Activated naive CD4-positive, alpha-beta T cell treated with anti-CD3 and anti-CD28 coated beads, Interleukin-2, amount 50 U/mL, for 16 hours (primary cell): Measurements from ENCODE around the gene CASP3.

ENCODE experiments used
- DNase-seq: peaks from one replicate; pipeline ENCODE4 v3.0.0-alpha.2; 2020

CASP3 gene

GRCh38 chr4:184649026-184649970 is at the start of gene CASP3, which contains the start of gene PRIMPOL:
TSS of gene CASP3 (minus strand) at chr4:184649447. CDS start at chr4:184638453, 10,994 bp downstream.
TSS of gene PRIMPOL (plus strand) at chr4:184649738. CDS start at chr4:184657141, 7,403 bp downstream.
- DNase-seq = peak; percentile 95

DNA sequence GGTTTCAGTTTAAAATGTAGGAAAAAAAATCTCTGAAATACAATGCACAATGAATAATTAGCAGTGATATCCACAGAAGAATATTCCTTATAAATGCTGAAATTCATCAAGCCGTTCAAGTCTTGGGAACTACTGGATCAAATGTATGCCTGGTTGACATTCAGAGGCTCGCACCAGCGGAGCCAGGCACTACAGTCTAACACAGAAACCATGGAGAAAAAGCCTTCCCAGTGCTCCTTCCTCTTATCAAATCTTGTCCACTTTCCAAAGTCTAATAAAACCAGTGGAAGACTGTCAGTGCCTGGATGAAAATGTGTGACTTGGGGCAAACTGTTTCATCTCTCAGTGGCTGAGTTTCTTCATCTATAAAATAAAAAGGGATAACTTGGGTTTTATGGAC is 48.7 kb upstream of the CASP3 start:
- DNase-seq = no peak

GRCh38 chr4:184695178-184695896 is 46.1 kb upstream of the CASP3 start:
- DNase-seq = no peak

DNA sequence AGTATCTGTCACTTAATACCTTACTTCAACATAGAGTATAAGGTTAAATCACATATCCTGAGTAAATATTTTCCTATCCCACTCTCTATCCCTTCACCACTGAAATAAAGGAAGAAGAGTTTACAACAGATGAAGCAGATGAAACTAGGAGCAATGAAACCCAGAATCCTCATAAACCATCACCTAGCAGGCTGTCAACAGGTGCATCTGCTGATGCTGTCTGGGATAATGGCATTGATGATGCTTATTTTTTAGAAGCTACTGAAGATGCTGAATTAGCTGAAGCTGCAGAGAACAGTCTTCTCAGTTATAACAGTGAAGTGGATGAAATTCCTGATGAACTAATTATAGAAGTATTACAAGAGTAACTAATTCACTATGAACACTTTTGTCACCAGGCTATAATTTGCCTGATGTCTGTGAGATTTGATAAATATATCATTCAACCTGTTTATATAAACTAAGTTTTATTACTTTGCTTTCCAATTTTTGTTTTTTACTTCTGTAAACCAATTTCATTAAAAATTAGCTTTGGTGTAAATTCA is 45.2 kb upstream of the CASP3 start:
- DNase-seq = no peak

- no peak for DNase-seq
These were observed 43.8 kb upstream of the CASP3 start for GRCh38 chr4:184693056-184693455.

GRCh38 chr4:184689681-184690080 is 40.4 kb upstream of the CASP3 start:
- no peak for DNase-seq

DNA sequence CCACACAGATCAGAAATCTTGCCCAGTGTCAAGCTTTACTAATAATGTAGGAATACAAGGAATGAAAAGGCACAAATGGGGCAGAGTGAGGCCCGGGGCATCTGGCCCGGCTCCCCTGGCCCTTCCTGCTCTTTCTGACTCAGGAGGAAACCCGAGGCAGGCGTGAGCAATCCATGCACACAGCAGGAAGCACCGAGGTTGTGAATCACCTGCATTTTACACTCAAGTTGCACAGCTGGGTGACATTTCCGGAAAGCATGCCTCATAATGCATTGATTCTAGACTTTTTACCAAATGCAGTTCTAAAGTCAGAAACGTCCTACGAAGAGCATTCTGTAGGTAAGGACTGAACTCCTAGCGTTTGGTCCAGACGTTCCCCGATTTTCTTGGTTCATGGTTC is 39.2 kb upstream of the CASP3 start:
- no peak for DNase-seq

- no peak for DNase-seq
These were observed 38.8 kb upstream of the CASP3 start for GRCh38 chr4:184688005-184688404.

DNA sequence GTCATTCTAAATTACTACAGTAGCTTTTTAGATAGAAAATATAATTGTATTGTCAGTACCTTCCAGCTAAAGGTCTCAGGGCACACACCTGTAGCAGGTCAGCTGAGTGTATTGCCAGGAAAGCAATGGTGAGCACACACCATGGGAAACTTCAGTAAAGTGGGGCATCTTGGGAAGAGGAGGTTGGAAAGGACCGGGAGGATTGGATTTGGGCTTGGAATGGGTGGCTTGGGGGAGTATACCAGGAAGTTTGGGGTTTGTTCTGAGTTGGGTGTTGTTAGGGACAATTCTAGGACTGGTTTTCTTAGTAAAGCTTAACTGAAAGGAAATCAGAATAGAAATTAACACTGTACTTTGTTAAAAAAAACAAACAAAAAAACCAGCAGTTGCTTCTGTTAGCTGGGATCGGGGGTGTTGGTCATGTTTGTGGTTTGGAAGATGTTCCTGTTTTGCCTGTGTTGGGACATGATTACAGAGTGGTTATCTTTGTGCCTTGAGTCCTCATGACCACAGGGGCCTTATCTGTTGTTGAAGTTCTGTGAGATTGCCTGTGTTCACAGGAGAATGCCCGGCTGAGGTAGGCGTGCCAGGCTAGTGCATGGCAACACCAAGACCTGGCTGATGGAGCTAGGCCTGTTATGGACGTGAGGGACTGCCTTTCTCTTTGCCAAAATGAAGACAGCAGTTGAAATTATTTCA is 35.4 kb upstream of the CASP3 start:
- DNase-seq = no peak

GRCh38 chr4:184681916-184682315 is 32.7 kb upstream of the CASP3 start:
- DNase-seq = no peak

DNA sequence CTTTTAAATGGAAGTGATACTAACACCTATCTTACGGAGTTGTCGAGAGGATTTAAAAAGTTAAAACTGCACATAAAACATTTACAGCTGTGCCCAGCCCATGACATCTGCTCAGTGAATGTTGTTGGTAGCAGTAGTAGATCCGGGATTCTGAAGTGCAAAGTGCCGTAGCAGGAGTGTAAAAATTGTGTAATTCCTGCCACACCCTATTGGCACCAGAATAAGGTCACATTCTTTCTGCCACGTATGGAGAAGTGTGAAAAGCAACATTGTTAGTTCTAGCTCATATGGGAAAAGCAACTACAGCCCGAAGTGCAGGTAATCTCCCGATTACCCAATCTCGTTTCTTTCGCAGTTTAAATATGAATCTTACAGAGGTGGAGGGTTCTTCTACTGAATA is 31.5 kb upstream of the CASP3 start:
- DNase-seq = no peak

DNA sequence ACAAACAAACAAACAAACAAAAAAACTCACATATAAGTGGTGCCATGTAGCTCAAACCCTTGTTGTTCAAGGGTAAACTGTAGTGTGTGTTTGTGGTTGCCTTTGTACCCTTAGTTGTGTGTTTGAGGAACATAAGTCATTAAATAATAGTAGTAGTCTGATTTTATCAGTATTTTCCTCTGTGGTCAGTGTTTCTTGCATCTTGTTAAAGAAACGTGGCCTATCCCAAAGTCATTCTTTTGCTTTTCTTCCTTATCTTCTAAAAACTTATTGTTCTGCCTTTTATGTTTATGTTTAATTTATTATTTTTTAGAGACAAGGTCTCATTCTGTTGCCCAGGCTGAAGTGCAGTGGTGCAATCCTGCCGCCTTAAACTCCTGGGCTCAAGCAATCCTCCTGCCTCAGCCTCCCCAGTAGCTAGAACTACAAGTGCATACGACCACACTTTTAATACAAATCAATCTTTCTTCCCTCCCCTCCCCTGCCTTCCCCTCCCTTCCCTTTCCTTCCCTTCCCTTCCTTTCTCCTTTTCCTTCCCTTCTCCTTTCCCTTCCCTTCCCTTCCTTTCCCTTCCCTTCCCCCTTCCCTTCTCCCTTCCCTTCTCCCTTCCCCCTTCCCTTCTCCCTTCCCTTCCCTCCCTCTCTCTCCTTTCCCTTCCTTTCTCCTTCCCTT is 26.7 kb upstream of the CASP3 start:
- no peak for DNase-seq

DNA sequence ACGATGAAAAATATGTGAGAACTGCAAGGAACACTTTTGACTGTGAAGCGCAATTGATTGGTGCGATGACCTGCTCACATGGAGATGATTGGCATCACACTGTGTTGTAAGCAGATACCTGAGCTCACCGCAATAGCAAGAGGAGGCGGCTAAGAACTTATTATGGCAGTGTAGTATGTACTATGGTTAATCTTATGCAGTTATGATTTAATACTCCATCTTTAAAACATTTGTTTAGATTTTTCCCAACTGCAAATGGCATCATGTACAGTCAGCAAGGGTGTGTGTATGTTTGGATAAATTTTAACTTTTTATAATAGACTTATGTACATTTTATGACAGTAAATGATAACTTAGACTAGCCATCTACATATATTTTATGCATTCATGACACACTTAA is 25.8 kb upstream of the CASP3 start:
- no peak for DNase-seq

GRCh38 chr4:184674011-184674410 is 24.8 kb upstream of the CASP3 start:
- DNase-seq = no peak

- no peak for DNase-seq
These were observed 23.5 kb upstream of the CASP3 start for GRCh38 chr4:184672741-184673140.

DNA sequence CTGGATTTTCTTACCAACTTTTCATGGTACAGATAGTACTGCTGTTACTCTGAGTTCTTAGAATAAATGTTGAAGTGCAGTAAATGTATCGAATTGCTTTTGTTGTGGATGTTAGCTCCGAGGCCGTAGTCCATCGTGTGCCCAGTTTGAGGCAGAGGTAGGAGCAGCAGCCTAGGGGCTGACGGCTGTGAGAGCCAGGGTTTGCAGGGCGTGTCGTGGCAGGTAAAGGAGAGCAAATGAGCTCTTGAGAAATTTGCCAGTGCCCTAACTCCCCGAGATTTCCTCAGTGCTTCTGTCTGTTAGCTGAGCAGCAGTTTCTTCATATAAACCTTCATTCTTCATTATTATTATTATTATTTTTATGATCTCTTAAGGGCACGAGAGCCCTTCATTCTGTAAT is 21.9 kb upstream of the CASP3 start:
- DNase-seq = no peak

- DNase-seq = no peak
These were observed 20.0 kb upstream of the CASP3 start for GRCh38 chr4:184669251-184669650.

DNA sequence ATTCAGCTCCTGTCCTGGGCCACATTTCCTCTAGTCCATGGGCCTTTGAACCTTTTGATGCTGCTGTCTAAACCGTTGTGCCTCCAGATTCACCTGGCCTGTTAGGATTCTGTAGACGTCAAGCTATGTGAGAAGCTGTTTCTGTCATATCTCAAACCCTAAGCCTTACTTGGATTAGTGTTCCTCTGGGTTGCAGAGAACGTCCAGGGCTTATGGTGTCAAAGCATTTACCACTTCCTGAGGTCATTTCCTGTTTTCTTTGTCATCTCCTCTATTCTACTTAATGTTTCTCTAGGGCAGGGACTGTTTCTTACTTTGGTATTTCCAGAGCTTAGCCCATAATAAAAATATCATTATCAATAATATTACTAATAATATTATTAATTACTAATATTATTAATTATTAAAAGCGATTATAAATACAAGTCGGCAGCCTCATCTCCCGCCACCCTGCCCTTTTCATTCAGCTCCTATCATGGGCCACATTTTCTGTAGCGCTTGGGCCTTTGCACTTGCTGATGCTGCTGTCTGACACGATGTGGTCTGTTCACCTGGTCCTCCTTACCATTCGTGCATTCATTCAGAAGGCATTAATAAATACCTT is 19.4 kb upstream of the CASP3 start:
- no peak for DNase-seq

- DNase-seq = no peak
These were observed 18.8 kb upstream of the CASP3 start for GRCh38 chr4:184668096-184668495.

DNA sequence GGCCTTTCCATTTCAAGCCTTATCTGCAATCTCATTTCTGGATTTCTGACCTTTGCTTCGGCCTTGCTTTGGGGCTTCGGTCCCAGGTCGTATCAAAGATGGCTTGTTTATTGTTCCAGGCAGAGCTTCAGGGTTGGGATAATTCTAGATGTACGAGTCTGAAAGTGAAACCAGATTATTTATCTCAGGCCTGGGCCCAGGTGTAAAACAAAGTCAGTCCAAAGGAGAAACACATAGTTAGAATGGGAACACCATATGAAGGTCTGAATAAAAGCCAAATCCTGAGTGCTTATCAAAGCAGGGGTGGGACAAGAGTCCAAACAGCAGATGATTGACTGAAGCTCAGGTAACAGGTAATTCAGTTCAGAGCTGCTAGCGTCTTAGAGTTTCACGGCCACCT is 17.4 kb upstream of the CASP3 start:
- no peak for DNase-seq

GRCh38 chr4:184664445-184665210 is 15.4 kb upstream of the CASP3 start:
- DNase-seq = no peak
